HK-2 (cell line): Measurements from ENCODE around the gene CERS3.
A peak's percentile ranks its signal among the peaks of the same experiment; 100 is the strongest.

Experiments used
- DNase-seq: peaks from one replicate; pipeline ENCODE4 v3.0.0-alpha.2; 2018; ENCODE audit not compliant: unreplicated experiment

CERS3 gene

DNA sequence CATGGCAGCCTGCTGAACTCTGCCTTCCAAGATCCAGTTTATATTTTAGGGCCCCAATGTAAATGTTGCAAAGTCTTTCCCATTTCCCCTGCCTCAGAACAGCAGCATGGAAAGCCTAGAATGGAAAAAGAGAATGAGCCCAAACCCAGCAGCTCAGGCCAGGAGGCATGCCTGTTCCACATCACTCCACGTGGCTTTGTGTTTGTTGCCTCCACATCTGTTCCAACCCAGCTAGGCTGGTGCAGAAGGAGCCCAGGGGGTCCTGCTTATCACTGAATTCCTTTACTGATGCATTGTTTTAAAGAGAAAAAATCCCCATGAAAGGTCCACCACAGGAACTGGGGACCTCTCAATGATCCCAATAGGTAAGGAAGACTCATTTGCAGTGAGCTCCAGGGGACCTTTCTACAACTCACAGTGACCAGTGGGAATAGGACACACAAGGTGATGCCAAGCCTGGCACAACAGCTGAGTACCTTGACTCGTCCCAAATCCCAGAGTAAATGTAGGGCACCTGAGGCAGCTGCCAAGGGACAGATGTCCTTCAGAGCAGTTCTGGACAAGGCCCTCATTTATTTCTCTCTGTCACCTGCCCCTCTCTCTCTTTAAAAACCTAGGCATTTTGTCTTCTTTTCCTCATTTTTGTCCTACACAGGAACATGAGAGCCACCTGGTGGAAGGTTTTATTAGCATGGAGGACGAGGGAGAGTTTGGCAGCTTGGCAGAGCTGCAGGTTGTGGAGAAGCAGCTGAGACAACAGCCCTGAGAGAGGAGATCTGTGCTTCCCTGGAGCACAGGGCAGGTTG is 145.2 kb downstream of the CERS3 start:
- no peak for DNase-seq

DNA sequence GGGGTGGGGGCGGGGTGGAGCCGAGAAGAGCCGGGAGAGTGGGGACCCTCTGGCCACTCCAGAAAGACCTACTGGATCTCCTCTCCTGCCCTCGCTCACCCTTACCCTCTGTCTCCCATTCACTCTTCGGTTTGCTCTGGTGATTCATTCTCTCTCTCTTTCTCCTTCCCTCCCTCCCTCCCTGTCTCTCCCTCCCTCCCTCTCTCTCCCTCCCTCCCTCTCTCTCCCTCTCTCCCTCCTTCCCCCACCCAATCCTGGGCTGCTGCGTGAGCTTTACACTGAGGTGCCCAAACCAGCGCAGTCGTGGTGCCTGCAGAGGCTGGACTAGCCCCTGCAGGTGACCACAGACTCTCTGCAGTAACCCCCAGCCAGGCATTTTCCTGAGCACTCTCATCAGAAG is 154.8 kb downstream of the CERS3 start:
- DNase-seq, result no peak

DNA sequence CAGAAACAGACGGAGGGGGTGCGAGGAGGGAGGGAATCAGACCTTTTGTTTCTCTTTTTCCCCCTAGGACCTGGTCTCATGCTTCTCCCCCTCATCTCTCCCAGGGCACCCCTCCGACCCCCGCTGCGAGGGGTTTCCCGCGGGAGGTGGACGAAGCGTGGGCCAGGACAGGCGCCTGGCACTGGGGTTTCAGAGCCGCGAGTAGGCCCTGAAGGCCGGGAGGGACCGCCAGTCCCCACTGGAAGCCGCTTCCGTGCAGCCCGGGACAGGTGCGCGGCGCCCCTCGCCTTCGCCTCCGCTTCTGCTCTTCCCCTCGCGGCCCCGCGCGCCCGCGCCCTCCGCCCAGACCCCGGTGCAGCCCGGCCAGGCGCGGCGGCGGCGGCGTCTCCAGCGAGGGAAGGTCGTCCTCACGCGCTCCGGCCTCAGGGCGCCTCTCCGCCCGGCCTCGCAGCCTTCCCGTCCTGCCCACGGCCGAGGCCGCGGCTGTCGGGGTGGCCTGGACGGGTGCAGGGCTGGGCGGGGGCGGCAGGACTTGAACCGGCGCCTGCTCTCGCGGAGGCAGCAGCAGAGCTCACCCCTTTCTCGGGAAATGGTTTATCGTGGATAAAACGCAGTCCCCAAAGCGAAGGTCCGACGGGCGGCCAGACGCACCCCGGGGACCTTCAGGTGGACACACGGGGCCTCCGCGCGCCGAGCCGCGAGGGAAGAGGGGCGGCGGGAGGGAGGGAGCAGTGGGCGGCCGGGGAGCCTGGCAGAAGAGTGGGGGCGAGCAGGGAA is 155.4 kb downstream of the CERS3 start:
- DNase-seq, result peak; percentile 13

DNA sequence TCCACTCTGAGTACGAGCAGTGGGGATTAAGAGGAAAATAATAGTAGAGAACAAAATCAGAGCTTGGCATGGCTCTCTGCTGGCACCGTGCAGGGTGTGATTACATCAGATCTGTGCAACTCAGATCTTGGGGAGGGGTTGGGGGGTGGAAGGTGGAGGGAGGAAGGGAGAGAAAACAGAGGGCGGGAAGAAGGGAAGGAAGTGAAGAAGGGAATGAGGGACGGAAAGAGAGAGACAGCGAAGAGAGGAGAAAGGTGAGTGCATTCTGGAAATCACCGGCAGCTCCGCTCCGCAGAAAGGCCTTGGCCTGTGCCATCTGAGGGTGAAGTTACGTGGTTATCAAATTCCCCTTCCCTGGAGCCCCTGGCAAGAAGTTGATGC is 156.0 kb downstream of the CERS3 start:
- peak; percentile 16 for DNase-seq

DNA sequence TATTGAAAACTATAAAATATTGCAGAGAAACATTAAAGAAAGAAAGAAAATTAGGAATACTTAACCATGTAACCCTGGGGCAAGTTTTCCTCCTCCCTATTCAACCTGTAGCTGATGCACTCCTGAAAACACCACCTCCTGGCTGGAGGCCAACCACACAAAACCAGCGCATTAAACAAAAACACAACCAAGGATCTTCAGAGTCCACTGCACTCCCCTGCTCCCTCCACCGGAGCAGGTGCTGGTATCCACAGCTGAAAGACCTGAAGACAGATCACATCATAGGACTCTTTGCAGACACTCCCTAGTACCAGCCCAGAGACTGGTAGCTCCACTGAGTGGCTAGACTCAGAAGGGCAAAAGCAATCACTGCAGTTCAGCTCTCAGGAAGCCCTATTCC is 173.4 kb downstream of the CERS3 start:
- no peak for DNase-seq

DNA sequence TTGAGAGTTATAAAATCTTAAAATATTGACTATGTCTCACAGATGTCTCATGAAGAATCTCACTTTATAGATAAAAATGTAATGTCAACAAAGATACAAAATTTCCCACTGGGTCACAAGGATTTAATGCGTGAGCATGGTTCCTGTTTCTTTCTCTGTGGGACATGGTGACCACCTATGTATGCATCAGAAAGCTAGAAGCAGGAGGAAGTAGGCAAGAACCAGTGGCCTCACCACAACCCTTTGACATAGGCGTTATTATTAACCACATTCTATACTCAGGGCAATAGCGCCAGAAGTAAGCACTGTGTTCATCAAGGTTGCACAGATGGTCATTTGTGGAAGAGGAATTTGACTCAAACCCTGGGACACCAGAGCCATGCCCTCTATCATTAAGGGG is 175.3 kb downstream of the CERS3 start:
- no peak for DNase-seq

DNA sequence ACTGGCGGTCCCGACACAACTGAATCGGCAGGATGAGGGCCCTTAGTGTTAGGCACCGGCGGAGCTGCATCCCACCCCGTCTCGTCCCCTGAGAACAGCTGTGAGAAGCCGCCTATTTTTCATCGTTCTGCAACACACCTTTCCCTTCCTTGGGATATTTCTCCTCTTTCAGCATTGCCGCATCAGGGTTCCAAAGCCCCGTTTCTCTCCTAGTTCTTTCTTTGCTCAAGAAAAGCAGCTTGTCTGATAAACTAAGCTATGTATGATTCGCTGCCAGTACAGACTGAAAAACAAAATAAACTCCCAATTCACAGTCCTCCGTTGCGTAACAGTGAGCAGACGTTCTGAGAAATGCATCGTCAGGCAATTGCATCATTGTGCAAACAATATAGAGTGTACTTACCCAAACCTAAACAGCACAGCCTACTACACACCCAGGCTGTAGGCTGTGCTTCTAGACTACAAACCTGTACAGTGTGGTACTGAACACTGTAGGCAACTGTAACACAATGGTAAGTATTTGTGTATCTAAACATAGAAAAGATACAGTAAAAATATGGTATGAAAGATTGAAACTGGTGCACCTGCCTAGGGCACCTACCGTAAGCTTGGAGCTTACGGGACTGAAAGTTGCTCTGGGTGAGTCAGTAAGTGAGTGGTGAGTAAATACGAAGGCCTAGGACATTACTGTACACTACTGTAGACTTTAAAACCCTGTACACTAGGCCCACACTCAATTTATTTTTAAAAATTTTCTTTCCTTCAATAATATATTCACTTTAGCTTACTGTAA is 178.1 kb downstream of the CERS3 start:
- DNase-seq, result no peak
